Neural progenitor cell (in vitro differentiated cells): ENCODE data around the gene MNT.

Experiments used
- EZH2 ChIP-seq: fragments of 200-600 bp; sonication (generic); IDR thresholded peaks from 2 replicates; pipeline ENCODE4 v1.6.1; 2017; ENCODE audit warnings: antibody characterized with exemption, mild to moderate bottlenecking, moderate library complexity
- EZH2phosphoT487 ChIP-seq: fragments of 200-600 bp; sonication (generic); IDR thresholded peaks from 2 replicates; pipeline ENCODE4 v1.6.1; 2017; ENCODE audit warnings: antibody characterized with exemption
- TF ChIP-seq, protein P1 (sequence below): fragments of 200-600 bp; sonication (generic); IDR thresholded peaks from 2 replicates; pipeline ENCODE4 v1.5.1; 2017; ENCODE audit warnings: antibody characterized with exemption, mild to moderate bottlenecking

DNA sequence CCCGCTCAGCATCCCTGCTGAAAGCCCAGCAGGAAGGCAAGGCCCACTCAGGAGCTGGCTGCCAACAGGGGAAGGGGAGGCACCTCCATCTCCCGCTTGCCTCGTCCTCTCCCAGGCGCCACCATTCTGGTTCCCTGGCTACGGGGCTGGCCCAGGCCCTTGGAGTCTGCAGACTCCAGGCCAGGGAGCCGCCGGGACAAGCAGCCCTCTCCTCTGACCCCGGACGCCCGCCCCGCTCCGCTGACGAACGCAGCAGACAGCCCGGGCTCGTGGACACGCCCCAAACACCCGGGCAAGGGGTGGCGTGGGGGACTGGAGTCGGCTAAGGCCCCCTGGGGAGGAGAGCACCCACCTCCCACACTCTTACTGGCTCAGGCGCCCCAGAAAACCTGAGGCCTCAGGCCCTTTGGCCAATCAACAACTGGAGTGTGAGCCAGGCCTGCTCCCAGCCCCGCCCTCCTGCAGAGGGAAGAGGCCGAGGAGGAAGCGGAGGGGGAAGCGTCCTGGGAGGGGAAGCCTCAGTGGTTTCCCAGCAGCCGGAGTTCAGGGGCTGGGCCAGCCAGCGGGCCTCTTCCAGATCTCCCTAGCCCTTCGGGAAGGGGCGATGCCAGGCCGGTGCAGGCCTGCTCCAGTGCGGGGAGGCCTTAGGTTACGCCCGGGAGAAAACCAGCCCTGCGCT is 4.2 kb downstream of the MNT start:
- TF ChIP-seq, protein P1, sequence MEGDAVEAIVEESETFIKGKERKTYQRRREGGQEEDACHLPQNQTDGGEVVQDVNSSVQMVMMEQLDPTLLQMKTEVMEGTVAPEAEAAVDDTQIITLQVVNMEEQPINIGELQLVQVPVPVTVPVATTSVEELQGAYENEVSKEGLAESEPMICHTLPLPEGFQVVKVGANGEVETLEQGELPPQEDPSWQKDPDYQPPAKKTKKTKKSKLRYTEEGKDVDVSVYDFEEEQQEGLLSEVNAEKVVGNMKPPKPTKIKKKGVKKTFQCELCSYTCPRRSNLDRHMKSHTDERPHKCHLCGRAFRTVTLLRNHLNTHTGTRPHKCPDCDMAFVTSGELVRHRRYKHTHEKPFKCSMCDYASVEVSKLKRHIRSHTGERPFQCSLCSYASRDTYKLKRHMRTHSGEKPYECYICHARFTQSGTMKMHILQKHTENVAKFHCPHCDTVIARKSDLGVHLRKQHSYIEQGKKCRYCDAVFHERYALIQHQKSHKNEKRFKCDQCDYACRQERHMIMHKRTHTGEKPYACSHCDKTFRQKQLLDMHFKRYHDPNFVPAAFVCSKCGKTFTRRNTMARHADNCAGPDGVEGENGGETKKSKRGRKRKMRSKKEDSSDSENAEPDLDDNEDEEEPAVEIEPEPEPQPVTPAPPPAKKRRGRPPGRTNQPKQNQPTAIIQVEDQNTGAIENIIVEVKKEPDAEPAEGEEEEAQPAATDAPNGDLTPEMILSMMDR: no peak
- TF ChIP-seq EZH2: no peak
- no peak for TF ChIP-seq EZH2phosphoT487
